Heart left ventricle (tissue), 13 donors: ENCODE data around the gene NINJ2.

Experiments
- POLR2A ChIP-seq, 2 donors: fragments of 450-650 bp; IDR thresholded peaks; one replicate each; pipeline ENCODE4 v1.6.1; 2017; ENCODE audit warnings: antibody characterized with exemption in 2 of 2, mild to moderate bottlenecking in 2 of 2, moderate library complexity in 2 of 2
- TF ChIP-seq, protein P1 (sequence below), 12 donors: fragments of 200-600 bp; sonication (generic) in 4 of 12; IDR thresholded peaks; one replicate each; pipeline versions ENCODE4 v1.5.0 to v1.8.0; 2018 to 2022; ENCODE audit warnings: antibody characterized with exemption in 12 of 12, mild to moderate bottlenecking in 5 of 12
- donor health status: ischemic (EF 13 %, LVEDD 7.1; RV severe dilation, severe dysfunction).
- donor health status: DM: no; HTN: yes; CAD: no.
- donor health status: DM: no; HTN: no; CAD: no.
- donor health status: ischemic (EF 25% LVEDD 6.9; RV normal size, moderate dysfunction).
- donor health status: ischemic (EF 25% LVEDD 5.7; RV mildly dilated, moderate dysfunction).
- donor health status: ischemic (EF 35%, LVEDD 5.7; RV mildly dilated, moderate dysfunction).
- donor health status: nonischemic (EF 11% LVEDD 7.7; RV severe dilation, severe dysfunction).
- donor health status: DM: yes; HTN: yes; CAD: no.
- donor health status: PGD.
- donor health status: ischemic (EF 29% LVEDD 5.4; RV normal size, mild dysfunction).
- donor health status: nonischemic (EF 23%, LVEDD 6.1; RV moderate dilation, normal function).

GRCh38 chr12:541676-542324 lies 121.4 kb downstream of the NINJ2 start:
- TF ChIP-seq, protein P1, sequence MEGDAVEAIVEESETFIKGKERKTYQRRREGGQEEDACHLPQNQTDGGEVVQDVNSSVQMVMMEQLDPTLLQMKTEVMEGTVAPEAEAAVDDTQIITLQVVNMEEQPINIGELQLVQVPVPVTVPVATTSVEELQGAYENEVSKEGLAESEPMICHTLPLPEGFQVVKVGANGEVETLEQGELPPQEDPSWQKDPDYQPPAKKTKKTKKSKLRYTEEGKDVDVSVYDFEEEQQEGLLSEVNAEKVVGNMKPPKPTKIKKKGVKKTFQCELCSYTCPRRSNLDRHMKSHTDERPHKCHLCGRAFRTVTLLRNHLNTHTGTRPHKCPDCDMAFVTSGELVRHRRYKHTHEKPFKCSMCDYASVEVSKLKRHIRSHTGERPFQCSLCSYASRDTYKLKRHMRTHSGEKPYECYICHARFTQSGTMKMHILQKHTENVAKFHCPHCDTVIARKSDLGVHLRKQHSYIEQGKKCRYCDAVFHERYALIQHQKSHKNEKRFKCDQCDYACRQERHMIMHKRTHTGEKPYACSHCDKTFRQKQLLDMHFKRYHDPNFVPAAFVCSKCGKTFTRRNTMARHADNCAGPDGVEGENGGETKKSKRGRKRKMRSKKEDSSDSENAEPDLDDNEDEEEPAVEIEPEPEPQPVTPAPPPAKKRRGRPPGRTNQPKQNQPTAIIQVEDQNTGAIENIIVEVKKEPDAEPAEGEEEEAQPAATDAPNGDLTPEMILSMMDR (IDR thresholded peaks at IDR 0.05): no peak
- no peak for TF ChIP-seq POLR2A (IDR thresholded peaks at IDR 0.05)
